HG02678 (cell line): ENCODE results near the gene DCAF10.
"Not testable (repeated sequence)": the region's sequence is repeated elsewhere in the genome, so short reads cannot be mapped to it uniquely, and the experiment has no call there.

Experiments used
- ATAC-seq: cut with Tn5 transposase; IDR thresholded peaks from one replicate; pipeline ENCODE4 v1.9.1; 2021; ENCODE audit warnings: mild to moderate bottlenecking, moderate library complexity; ENCODE audit not compliant: unreplicated experiment

The DCAF10 gene

DNA sequence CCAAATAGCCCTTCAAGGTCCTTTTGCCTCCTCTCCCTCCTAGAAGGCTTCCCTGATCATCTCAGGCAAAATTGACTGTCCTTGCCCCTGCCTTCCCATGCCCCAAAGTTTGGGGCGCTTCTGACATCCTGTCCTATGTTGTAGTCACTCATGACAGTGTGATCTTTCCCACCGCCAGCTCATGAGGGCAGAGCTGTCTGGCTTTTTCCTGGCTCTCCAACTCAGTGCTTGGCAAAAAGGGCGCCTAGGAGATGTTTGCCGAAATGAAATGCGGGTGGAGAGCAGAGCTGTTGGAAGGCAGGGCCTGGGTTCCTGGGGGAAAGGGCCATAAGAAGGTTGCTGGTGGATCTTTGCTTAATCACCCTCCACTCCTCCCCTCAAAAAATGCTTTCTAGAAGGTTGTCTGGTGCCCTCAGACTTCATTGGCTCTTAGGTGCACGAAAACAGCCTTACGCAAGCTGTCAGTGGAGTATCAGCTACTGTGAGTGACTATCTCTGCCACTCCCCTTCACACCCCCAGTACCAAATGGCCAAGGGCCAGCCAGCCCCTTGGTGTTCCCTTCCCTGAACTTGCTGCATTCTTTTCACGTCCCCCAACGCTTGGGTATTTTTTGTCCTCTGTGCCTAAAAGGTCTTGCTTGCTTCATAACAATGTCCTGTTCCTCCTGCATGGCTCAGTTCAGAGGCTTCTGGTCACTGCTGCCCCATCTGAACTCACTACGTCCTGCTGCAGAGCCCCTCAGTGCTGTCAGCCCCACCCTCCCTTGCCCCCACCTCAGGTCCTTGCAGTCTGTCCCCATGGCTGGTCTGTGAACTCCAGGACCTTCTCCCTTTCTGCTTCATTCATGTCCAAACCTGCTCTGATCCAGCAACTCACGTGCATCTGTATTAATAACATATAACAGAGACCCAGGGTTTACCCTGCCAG is 106.0 kb downstream of the DCAF10 start:
- ATAC-seq: no peak

DNA sequence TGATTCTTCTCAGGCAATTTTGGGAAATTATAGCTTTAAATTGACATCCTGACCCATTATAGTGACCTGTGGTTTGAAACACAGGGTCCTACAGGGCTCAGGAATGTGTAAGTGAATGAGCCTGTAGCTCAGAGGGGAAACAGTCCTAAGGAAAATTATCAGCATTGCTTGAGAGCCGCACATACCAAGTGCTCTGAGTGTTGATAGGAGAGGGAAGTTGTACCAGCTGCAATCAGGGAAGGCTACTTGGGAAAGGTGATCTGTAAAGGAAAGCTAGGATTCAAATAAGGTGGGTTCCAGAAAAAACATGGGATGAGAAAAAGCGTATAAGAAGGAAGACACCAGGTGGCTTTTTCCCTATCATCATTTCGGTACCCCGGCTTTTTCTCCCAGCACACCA is 107.7 kb downstream of the DCAF10 start:
- no peak for ATAC-seq

DNA sequence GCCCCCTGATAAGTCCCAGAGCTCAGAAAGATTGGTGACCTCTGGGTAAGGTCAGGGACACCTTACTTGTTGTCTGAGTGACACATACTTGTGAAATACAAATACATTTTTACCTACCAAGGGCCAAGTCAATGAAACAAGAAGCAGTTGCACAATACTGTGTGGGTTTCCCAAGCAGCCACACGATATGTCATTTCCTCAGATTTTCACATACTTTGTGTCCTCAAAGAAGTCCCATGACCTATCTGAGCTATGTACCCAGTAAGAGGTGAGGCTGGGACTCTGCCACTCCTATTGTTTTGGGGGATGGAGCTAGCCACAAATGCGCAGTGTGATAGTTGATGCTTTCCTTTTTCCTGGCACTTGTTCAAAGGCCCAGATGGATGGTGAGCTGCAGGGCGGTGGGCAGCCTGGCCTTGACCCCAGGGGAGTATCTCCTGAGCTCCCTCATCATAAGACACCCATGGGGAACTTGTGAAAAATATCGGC is 108.1 kb downstream of the DCAF10 start:
- no peak for ATAC-seq

DNA sequence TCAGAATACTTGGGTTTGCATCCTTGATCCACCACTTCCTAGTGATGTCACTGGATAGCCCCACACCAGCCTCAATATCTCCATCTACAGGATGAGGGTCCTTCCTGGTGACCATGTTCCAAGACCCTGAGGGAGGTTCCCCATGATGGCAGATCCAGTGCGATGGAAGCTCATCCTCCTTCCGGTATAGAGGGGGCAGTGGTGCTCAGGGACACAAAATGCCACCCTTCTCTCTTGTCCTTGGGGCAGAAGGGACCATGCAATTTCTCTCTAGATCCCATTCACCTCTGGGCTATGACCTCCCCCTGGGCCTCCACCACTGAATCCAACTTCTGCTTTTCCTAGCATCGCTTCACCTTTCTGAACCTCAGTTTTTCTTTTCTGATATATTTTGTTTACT is 108.7 kb downstream of the DCAF10 start:
- ATAC-seq: no peak

DNA sequence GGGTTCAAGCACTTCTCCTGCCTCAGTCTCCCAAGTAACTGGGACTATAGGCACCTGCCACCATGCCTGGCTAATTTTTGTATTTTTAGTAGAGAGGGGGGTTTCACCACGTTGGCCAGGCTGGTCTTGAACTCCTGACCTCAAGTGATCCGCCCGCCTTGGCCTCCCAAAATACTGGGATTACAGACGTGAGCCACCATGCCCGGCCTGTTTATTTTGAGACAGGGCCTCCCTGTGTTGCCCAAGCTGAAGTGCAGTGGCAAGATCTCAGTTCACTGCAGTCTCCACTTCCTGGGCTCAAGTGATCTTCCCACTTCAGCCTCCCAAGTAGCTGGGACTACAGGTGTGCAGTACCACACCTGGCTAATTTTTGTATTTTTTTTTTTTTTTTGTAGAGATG is 109.2 kb downstream of the DCAF10 start:
- ATAC-seq: not testable (repeated sequence)

DNA sequence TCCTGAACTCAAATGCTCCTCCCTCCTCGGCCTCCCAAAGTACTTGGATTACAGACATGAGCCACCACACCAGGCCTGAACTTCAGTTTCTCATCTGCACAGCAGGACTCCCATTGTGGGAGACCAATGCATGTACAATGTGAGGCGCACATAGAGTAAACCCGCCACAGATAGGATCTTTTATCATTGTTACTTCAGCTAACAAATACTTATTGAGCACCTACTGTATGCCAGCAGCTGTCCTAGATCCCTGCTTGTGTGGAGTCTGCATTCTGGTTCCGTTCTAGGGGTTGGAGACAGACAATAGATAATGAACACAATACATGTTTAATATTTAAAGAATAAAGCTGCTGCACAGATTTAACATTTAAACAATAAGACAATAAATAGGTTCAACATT is 109.7 kb downstream of the DCAF10 start:
- ATAC-seq: no peak

DNA sequence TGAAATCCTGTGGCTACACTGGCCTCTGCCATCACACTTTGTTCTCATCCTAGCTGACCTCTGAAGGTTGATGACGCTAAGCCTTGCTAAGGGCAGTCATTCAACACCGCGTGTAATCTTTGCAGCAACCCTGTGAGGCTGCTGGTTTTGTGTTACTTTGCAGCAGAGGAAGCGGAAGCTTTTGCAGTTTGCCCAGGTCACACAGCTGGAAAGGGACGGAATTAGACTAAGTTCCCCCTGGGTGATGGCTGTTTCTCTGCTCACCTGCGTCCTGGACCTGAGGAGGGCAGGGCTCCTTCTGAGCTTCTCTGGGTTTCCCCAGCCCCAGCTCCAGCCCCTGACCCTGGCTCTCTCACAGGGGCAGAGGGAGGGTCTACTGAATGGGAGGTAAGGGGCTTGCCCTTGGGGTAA is 110.7 kb downstream of the DCAF10 start:
- no peak for ATAC-seq

DNA sequence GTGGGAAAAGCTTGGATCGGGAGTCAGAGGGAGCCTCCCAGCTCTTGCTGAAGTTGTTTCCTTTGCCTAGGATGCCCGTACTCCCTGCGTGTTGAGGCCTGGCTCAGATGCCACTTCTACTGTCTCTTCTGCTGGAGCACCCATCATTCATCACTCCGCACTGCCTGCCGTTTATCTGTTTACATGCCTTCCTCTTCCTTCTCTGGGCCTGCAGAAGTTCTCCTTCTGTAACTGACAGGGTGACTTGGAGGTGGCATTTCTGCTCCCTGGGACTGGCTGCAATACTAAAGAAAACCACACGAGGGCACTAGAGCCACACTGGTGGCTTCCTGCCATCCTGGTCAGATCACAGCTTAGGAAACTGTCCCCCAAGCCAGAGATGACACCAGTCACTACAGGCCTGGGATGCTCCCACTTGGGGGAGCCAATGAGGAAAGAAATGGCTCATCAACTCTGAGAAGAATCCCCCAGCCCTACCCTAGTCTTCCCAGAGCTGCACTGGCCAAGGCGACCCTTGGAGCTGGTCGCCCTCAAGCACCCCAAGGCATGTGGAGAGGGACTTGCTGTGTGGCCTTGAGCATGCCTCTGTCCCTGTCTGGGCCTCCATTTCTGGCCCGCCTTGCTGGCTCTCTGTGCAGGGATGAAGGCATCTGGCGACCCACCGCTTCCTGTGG is 113.0 kb downstream of the DCAF10 start:
- ATAC-seq: peak; percentile 81

DNA sequence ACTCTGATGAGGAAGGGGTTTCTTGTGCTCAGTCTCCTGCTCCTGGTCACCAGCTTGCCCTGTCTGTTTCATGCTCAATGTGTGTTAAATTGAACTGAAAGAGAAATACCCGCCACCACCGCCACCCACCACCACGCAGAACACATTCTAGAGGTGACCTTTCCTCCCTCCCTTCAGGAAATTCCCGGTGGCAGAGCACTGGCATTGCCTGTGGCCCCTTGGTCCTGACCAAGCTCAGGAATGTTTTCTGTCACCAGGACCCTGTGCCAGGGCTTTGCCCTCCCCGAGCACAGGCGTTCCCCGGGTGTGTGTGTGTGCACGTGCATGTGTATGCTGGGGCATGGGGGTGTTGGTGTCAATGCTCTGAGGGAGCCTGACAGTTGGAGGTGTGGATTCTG is 113.6 kb downstream of the DCAF10 start:
- ATAC-seq: no peak

DNA sequence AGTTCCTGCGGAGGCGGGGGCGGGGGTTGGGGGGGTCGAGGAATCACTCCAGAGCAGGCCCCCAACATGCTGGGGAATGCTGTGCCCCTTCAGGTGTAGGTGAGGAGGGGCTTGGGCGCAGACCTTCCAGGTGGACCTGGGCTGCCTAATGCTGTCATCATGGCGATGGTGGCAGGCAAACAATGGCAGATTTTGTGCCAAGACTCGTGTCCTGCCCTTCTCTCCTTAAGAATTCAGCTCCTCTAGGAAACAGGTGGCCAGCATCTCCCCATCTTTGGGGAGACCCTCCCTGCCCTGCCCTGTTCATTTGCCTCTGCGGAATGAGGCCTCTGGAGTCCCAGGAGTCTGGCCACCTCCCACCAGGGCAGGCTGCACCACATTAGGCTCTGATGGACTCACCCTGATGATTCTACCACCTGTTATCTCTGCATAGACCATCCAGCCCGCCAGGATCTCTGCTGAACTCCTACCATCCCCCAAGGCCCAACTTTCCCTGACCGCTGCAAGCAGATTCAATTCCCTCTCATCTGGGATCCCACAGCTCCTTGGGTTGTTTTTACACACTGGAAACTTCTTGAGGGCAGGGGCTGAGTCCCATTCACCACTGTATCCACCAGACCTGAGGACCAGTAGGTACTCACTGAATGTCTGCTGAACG is 114.2 kb downstream of the DCAF10 start:
- no peak for ATAC-seq

DNA sequence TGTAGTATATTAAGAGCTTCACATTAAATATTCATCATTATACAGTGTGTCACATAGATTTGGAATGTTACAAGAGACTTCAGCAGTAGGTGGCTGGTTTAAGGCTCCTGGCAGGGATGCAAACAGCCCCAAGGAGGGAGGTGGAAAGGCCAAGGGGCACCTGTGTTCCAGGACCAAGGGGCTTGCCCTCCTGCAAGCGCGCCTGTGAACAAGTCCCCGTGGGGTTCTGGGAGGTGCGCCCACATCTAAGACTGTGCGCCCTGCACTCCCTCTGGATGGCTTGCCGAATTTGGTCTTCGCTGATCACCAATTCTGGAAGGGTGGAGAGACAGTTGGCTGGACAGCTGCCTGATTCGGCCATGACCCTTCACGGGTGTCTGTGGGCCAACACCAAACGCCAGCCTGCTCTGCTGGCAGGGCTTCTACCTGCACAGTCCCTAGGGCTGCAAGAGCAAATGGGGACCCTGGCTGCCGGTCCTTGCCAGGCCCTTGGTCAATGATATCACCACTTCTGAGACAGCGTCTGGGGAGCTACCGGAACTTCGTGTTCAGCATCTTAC is 115.4 kb downstream of the DCAF10 start:
- no peak for ATAC-seq

DNA sequence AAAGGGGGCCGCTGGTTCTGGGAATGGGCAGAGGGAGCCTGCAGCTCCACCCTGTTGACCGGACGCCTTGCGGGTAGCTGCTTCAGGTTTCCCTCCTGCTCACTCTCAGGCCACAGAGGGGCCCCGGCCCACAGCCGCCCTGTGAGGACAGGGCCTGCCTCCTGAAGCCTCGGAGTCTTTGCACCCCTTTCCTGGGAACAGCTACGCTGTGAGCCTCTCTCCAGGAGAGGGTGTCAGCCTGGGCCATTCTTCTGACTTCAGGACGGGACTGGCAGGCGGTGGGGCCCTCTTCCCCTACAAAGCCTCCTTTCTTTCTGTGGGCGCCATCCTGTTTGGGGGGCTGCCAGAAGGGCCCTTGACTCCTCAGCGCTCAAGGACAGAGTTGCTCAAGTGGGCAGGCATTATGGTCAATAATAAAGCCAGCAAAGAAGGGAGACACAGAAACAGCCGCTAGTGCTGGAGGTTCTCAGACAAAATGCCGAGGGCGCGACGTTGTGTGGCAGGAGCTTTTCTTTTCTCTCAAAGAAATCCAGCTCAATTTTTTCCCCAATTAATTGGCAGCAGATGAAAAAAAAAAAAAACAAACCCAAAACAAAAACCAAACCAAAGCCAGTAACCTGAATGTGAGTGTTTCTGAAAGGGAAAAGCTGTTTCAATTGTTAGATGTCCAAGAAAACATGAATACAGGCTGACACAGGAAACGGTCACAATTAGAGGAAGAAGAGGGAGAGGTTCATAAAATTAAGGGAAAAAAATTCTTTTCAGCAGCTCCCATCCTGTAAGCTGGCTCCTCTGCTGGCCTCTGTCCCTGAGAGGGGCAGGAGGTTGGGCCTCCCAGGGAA is 116.1 kb downstream of the DCAF10 start:
- ATAC-seq: no peak
